ENCODE data around the gene STAM. TPM values are rescaled to one million over a fixed set of nuclear protein-coding genes. Genes with fewer than 3 reads are reported as not detected.

Gene STAM
- total and polyA plus RNA-seq, 9 of the 15 experiments (the other 6 are each of a cell fraction or from before 2014, with no cell fraction given), result 13.8 to 33.5 (median 26.4) TPM

GRCh38 chr10:17737027-17737965 lies 93.3 kb downstream of the STAM start (continued):
- no peak for TF ChIP-seq ZMIZ1 (IDR thresholded peaks at IDR 0.05; ENCODE audit: low read depth in 2 of 2, low read length in 2 of 2)
- no peak for TF ChIP-seq ZNF143 (CRISPR knock-in tag; IDR thresholded peaks at IDR 0.05)
- TF ChIP-seq ZBTB2 (IDR thresholded peaks at IDR 0.05), result no peak
- no peak for TF ChIP-seq CSDE1 (IDR thresholded peaks at IDR 0.05)
- TF ChIP-seq, protein P1, sequence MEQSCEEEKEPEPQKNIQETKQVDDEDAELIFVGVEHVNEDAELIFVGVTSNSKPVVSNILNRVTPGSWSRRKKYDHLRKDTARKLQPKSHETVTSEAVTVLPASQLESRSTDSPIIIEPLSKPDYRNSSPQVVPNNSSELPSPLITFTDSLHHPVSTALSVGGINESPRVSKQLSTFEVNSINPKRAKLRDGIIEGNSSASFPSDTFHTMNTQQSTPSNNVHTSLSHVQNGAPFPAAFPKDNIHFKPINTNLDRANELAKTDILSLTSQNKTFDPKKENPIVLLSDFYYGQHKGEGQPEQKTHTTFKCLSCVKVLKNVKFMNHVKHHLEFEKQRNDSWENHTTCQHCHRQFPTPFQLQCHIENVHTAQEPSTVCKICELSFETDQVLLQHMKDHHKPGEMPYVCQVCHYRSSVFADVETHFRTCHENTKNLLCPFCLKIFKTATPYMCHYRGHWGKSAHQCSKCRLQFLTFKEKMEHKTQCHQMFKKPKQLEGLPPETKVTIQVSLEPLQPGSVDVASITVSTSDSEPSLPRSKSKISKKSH (CRISPR knock-in tag; IDR thresholded peaks at IDR 0.05), result no peak
- no peak for TF ChIP-seq ATF3 (IDR thresholded peaks at IDR 0.05)
- TF ChIP-seq ATF3 (CRISPR knock-in tag; conservative IDR thresholded peaks at IDR 0.05), result no peak
- TF ChIP-seq ZNF592 (IDR thresholded peaks at IDR 0.05), result no peak
- TF ChIP-seq, protein P2, sequence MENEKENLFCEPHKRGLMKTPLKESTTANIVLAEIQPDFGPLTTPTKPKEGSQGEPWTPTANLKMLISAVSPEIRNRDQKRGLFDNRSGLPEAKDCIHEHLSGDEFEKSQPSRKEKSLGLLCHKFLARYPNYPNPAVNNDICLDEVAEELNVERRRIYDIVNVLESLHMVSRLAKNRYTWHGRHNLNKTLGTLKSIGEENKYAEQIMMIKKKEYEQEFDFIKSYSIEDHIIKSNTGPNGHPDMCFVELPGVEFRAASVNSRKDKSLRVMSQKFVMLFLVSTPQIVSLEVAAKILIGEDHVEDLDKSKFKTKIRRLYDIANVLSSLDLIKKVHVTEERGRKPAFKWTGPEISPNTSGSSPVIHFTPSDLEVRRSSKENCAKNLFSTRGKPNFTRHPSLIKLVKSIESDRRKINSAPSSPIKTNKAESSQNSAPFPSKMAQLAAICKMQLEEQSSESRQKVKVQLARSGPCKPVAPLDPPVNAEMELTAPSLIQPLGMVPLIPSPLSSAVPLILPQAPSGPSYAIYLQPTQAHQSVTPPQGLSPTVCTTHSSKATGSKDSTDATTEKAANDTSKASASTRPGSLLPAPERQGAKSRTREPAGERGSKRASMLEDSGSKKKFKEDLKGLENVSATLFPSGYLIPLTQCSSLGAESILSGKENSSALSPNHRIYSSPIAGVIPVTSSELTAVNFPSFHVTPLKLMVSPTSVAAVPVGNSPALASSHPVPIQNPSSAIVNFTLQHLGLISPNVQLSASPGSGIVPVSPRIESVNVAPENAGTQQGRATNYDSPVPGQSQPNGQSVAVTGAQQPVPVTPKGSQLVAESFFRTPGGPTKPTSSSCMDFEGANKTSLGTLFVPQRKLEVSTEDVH (IDR thresholded peaks at IDR 0.05; ENCODE audit: low read depth, partially characterized antibody), result no peak
- no peak for TF ChIP-seq ZFX (CRISPR knock-in tag; IDR thresholded peaks at IDR 0.05)
